Measurements from ENCODE around the gene POLR3C.

- TF ChIP-seq POLR2A (IDR thresholded peaks at IDR 0.05), result no peak
- TF ChIP-seq CTCF (IDR thresholded peaks at IDR 0.05), result no peak
These were observed 471 bp downstream of the POLR3C start for GRCh38 chr1:145824499-145824842.

All from heart left ventricle (tissue), 13 donors.